AG09319 (cell line): Measurements from ENCODE around the gene TLE2.
A peak's percentile ranks its signal among the peaks of the same experiment; 100 is the strongest.

Experiments
- DNase-seq: peaks from one replicate; pipeline ENCODE4 v3.0.0-alpha.2; 2010; ENCODE audit warnings: low read depth; ENCODE audit errors: extremely low read depth
- TF ChIP-seq, protein P1 (sequence below): IDR thresholded peaks from 2 replicates; pipeline ENCODE4 v1.5.1; 2011; ENCODE audit warnings: low read depth, mild to moderate bottlenecking, inconsistent platforms, low read length, moderate library complexity

TLE2 gene

DNA sequence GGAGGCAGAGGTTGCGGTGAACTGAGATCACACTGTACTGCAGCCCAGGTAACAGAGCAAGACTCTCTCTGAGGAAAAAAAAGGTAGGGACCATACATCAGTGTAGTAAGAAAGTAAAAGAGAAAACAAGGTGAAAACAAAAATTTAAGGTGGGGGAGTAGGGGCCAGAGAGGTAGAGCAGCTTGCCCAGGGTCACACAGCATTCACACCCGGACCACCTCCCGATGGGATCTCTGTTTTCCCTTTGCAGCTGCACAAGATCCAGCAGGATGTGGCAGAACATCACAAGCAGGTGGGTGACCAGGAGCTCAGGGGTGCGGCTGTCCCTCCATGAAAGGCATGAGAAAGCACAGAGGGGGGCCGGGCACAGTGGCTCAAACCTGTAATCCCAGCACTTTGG lies 47.2 kb downstream of the TLE2 start:
- TF ChIP-seq, protein P1, sequence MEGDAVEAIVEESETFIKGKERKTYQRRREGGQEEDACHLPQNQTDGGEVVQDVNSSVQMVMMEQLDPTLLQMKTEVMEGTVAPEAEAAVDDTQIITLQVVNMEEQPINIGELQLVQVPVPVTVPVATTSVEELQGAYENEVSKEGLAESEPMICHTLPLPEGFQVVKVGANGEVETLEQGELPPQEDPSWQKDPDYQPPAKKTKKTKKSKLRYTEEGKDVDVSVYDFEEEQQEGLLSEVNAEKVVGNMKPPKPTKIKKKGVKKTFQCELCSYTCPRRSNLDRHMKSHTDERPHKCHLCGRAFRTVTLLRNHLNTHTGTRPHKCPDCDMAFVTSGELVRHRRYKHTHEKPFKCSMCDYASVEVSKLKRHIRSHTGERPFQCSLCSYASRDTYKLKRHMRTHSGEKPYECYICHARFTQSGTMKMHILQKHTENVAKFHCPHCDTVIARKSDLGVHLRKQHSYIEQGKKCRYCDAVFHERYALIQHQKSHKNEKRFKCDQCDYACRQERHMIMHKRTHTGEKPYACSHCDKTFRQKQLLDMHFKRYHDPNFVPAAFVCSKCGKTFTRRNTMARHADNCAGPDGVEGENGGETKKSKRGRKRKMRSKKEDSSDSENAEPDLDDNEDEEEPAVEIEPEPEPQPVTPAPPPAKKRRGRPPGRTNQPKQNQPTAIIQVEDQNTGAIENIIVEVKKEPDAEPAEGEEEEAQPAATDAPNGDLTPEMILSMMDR, result no peak
- no peak for DNase-seq

DNA sequence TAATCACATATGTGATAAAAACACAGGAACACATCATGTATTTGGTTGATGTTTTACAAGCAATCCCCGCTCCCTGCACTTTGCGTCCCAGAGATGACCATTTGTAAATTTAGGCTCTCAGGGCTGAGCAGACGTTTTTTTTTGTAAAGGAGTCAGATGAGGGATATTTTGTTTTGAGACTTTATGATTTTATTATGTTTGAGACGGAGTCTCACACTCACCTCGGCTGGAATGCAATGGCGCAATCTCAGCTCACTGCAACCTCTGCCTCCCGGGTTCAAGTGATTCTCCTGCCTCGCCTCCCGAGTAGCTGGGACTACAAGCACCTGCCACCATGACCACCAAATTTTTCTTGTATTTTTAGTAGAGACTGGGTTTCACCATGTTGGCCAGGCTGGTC lies 50.3 kb downstream of the TLE2 start:
- TF ChIP-seq, protein P1, result no peak
- no peak for DNase-seq

- no peak for DNase-seq
- TF ChIP-seq, protein P1, result no peak
Measured at GRCh38 chr19:2978166-2978767, 50.8 kb downstream of the TLE2 start.

GRCh38 chr19:2977746-2978138 lies 51.3 kb downstream of the TLE2 start:
- TF ChIP-seq, protein P1, result no peak
- no peak for DNase-seq

DNA sequence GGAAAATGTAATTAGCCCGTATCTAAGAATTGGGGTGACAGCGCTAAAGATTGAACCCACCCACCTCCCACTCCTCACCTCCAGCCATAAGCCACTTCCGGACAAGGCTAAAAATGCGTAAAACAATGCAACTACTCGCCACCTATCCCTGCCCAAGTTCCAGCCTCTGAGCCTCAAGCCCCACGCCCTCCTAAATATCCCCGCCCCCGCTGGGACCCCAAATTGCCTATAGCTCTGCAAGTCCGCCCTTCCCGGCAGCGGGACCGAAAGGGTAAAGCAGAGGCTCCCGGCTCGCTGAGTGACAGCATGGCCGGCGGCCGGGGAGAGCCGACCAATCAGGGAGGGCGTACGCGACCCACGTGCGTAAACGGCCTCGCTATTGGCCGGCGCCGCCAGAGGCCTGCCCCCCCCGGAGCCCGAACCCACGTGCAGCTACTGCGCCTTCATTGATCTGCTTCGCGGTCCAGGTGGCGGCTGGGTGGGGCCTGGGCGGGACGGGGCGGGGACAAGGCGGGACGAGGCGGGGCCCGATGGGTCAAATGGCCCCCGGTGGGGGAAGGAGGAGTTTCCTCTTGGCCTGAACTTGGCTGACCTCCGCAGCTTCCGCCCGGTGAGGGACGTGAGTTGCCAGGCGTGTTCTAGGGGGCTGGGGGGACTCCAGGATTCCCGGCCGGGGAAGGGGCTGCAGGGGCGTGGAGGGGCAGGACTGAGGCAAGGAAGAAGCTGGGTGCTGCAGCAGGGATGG lies 51.9 kb downstream of the TLE2 start, which contains the start of gene TLE6:
Gene TLE6, plus strand, starts transcription at position 564 of the 745 bp plus-strand sequence. CDS start 670 bp downstream, outside the sequence.
- DNase-seq, result peak; percentile 80
- TF ChIP-seq, protein P1, result no peak

- TF ChIP-seq, protein P1, result no peak
- DNase-seq, result no peak
Measured at GRCh38 chr19:2976609-2977000, 52.5 kb downstream of the TLE2 start.

DNA sequence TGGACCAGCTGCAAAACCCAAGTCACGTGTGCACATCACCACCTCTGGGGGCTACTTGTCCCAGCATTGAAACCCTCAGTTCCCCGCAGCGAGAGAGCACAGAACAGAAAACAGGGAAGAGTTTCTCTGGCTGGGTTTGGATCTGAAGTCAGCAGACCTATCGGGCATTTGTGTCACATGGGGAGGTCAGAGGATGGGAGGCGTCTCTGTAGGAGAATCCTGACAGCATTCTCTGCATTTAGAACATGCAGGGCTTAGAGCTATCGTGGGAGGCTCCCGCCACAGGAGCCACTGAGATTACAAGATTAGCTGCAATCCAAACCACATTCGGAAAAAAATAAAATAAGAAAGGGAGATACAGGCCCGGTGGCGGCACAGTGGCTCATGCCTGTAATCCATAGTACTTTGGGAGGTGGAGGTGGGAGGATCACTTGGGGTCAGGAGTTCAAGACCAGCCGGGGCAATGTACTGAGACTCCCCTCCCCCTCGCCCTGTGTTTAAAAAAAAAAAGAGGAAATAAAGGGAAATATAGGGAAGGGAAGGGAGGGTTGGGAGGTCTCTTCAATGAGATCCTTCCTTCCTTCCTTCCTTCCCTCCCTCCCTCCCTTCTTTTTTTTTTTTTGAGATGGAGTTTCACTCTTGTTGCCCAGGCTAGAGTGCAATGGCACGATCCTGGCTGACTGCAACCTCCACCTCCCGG lies 54.6 kb downstream of the TLE2 start:
- no peak for DNase-seq
- TF ChIP-seq, protein P1, result no peak
